Ascending aorta (tissue), 2 donors: ENCODE results near the gene DDX11. TPM values are rescaled to one million over a fixed set of nuclear protein-coding genes. Genes with fewer than 3 reads are reported as not detected.
"Not testable (repeated sequence)": the region's sequence is repeated elsewhere in the genome, so short reads cannot be mapped to it uniquely, and the experiment has no call there.

Experiments used
- DNase-seq, 2 donors: peaks; one replicate each; pipeline ENCODE4 v3.0.0-alpha.2; 2019; ENCODE audit warnings: low spot score in 2 of 2
- H3K27ac ChIP-seq, 2 donors: fragments of 200-600 bp; sonication (generic); one replicate each; pipeline ENCODE4 v1.5.1; 2016 to 2017; ENCODE audit warnings: mild to moderate bottlenecking in 1 of 2
- H3K27me3 ChIP-seq: fragments of 200-600 bp; sonication (generic); one replicate; pipeline ENCODE4 v1.5.1; 2017
- H3K36me3 ChIP-seq, 2 donors: fragments of 200-600 bp; sonication (generic); one replicate each; pipeline ENCODE4 v1.5.1; 2016
- H3K4me1 ChIP-seq, 2 donors: fragments of 200-600 bp; sonication (generic); one replicate each; pipeline ENCODE4 v1.5.1; 2016 to 2017; ENCODE audit warnings: mild to moderate bottlenecking in 1 of 2
- H3K4me3 ChIP-seq, 2 donors: fragments of 200-600 bp; sonication (generic); one replicate each; pipeline ENCODE4 v1.5.1; 2016 to 2017; ENCODE audit warnings: mild to moderate bottlenecking in 1 of 2
- H3K9me3 ChIP-seq, 2 donors: fragments of 200-600 bp; sonication (generic); one replicate each; pipeline ENCODE4 v1.5.1; 2016
- intact Hi-C: fragments of 100-400 bp; cut with DNase I; formaldehyde crosslinking; loops from one replicate; pipeline ENCODE4 v1.15.1; 2023
- total RNA-seq: library from RNA; depleted of rRNA; stranded (reverse); fragments of >200 nt; gene quantifications from one replicate; pipeline ENCODE4 v1.1.0, GENCODE V29; 2016
- TF ChIP-seq, protein P1 (sequence below), 3 experiments: fragments of 200-600 bp in 2 of 3; fragments of 450-650 bp in 1 of 3; sonication (generic) in 2 of 3; IDR thresholded peaks; one replicate each; pipeline ENCODE4 v1.5.1; 2016 to 2019; ENCODE audit warnings: antibody characterized with exemption in 3 of 3, mild to moderate bottlenecking in 1 of 3, moderate library complexity in 1 of 3

The DDX11 gene
- total RNA-seq, 1 donor from 2014 or later = 27.9 TPM

DNA sequence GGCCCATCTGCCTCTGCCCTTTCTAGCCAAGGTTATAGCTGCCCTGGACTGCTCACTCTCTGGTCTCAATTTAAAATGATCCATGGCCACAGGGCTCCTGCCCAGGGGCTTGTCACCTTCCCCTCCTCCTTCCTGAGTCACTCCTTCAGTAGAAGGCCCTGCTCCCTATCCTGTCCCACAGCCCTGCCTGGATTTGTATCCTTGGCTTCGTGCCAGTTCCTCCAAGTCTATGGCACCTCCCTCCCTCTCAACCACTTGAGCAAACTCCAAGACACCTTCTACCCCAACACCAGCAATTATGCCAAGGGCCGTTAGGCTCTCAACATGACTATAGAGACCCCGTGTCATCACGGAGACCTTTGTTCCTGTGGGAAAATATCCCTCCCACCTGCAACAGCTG lies 30.6 kb downstream of the DDX11 start:
- H3K36me3 ChIP-seq, H3K27me3 ChIP-seq, H3K9me3 ChIP-seq, H3K4me3 ChIP-seq, H3K4me1 ChIP-seq, intact Hi-C loops, H3K27ac ChIP-seq, DNase-seq: not testable (repeated sequence)

DNA sequence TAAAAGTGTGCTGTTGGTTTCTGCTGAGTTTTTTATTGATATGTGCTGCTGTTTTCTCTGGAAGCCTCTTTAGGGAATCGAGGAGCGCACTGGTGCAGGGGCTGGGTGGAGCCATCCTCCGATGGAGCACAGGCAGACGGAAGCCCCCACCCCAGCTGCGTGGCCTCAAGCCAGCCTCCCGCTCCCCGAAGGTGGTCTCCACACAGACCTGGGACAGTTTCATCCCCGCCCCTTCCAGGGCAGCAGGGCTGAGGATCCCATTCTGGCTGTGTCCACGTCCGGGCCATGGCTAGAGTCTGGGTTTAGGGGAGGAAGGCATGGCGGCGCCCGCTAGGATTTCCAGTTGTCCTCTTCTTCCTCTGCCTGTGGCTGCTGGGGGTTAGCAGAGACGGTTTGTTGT lies 31.1 kb downstream of the DDX11 start:
- H3K9me3 ChIP-seq, H3K27me3 ChIP-seq, H3K4me1 ChIP-seq, intact Hi-C loops, H3K36me3 ChIP-seq, H3K4me3 ChIP-seq, H3K27ac ChIP-seq, DNase-seq: not testable (repeated sequence)

DNA sequence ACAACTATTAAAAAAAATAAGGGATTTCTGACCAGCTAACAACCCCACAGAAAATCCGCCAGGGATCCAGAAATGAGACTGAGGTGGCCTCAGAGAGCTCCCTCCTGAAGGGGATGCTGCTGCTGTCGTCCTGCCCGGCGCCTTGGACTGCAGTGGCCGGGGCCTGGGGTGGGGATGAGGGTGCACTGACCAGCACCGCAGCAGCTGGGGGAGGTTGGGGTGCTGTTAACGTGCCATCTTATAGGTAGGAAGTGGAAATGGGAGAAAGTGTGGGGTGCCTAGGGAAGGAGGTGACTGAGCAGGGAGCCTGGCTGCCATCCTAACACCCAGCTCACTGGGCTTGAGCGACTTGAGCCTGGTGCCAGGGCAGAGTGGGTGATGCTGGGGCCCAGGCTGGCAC lies 32.0 kb downstream of the DDX11 start:
- no peaks in the 10 kb centered on the region for H3K27me3 ChIP-seq
- DNase-seq = no peak
- TF ChIP-seq, protein P1, sequence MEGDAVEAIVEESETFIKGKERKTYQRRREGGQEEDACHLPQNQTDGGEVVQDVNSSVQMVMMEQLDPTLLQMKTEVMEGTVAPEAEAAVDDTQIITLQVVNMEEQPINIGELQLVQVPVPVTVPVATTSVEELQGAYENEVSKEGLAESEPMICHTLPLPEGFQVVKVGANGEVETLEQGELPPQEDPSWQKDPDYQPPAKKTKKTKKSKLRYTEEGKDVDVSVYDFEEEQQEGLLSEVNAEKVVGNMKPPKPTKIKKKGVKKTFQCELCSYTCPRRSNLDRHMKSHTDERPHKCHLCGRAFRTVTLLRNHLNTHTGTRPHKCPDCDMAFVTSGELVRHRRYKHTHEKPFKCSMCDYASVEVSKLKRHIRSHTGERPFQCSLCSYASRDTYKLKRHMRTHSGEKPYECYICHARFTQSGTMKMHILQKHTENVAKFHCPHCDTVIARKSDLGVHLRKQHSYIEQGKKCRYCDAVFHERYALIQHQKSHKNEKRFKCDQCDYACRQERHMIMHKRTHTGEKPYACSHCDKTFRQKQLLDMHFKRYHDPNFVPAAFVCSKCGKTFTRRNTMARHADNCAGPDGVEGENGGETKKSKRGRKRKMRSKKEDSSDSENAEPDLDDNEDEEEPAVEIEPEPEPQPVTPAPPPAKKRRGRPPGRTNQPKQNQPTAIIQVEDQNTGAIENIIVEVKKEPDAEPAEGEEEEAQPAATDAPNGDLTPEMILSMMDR (IDR thresholded peaks at IDR 0.05) = no peak
- no peak overlapping the region for H3K27ac ChIP-seq
- intact Hi-C loops = no loop called here
- H3K36me3 ChIP-seq = peaks cover 0 to 5% of the 10 kb centered on the region in 2 donors
- H3K4me3 ChIP-seq = no peak overlapping the region
- H3K9me3 ChIP-seq = no peaks in the 10 kb centered on the region
- no peaks in the 10 kb centered on the region for H3K4me1 ChIP-seq

GRCh38 chr12:31106101-31106803 lies 32.6 kb downstream of the DDX11 start:
- Histone ChIP-seq H3K4me3 (no peak overlapping the region), H3K36me3 (no peaks in the 10 kb centered on the region), H3K27me3 (no peaks in the 10 kb centered on the region), H3K4me1 (no peaks in the 10 kb centered on the region), H3K9me3 (no peaks in the 10 kb centered on the region), H3K27ac (no peak overlapping the region)
- TF ChIP-seq, protein P1 (IDR thresholded peaks at IDR 0.05) = no peak
- DNase-seq = no peak
- intact Hi-C loops = no loop called here

DNA sequence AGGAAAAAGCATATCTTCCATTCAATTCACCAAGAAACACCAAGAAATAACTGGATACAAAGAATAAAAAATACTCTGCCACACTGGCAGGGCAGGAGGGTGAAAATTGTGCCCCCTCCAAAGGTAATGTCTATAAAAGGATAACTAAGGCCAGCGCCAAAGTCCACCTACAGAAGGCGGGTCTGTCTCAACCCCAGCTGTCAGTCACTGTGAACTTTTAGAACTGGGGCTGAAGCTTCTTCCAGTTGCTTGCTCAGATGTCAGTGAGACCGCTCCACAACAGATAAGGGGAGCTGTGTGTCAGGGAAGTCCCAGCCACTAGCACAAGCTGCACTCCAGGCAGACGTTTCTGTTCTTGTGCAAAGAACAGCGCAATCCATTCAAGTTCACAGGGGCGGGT lies 36.1 kb downstream of the DDX11 start:
- H3K27me3 ChIP-seq, intact Hi-C loops, H3K27ac ChIP-seq, DNase-seq, H3K4me3 ChIP-seq, H3K4me1 ChIP-seq, H3K36me3 ChIP-seq, H3K9me3 ChIP-seq: not testable (repeated sequence)

DNA sequence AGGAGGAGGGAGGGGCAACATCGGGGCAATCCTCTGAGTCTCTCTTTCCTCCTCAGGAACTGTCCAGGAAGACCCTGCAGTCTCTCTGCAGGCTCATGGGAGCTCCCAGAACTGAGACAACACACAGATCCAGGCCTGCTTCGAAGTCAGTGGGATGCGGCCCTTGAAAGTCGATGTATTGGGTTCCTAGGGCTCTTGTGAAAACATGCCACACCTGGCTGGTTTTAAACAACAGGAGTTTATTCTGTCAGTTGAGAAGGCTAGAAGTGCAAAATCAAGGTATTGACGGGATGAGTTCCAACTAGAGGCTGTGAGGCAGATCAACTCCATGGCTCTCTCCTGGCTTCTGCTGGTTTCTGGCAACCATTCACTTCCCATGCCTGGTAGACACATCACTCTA lies 36.6 kb downstream of the DDX11 start:
- H3K9me3 ChIP-seq, intact Hi-C loops, H3K27ac ChIP-seq, H3K27me3 ChIP-seq, H3K36me3 ChIP-seq, DNase-seq, H3K4me1 ChIP-seq, H3K4me3 ChIP-seq: not testable (repeated sequence)

DNA sequence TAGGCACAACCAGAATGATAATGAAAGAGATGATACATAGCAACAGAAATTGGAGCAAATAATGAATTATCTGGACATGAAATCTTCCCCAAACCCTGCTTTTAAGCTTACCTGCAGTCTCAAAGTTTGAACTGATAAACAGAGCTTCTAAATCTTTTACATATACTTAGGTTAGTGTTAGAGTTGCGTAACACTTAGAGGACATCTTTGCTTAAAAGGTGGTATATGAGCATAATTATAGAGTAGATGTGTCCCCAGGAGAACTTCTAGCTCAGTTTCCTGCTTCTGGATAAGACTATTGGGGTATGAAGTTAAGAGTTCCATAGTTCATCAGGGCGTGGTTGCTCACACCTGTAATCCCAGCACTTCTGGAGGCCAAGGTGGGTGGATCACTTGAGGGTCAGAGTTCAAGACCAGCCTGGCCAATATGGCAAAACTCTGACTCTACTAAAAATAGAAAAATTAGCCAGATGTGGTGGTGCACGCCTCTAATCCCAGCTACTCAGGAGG lies 41.5 kb downstream of the DDX11 start:
- H3K4me3 ChIP-seq, H3K36me3 ChIP-seq, H3K27me3 ChIP-seq, DNase-seq, H3K27ac ChIP-seq, intact Hi-C loops, H3K9me3 ChIP-seq: not testable (repeated sequence)
- H3K4me1 ChIP-seq = peaks cover 0 to 14% of the 10 kb centered on the region in 2 donors

DNA sequence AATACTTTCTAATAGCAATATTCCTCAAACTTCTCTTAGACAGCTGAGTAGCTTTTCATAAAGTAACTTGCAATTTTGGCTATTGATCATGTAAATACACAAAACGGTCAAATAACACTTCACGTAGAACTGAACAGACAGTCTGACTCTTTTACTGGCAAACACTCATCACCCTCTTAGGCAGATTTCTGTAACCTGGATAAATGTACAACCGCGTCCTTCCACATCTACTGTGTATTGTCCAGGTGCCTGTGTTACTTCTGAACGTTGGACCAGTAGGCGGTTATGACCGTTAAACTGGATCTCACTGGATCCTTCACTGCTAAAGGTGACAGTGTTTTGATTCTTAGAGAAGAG lies 43.2 kb downstream of the DDX11 start:
- Histone ChIP-seq H3K4me3 (peak overlapping the region in 1 of 2 donors; percentile 44), H3K4me1 (peaks cover 0 to 14% of the 10 kb centered on the region in 2 donors)
- H3K27ac ChIP-seq, intact Hi-C loops, H3K27me3 ChIP-seq, H3K36me3 ChIP-seq, DNase-seq, H3K9me3 ChIP-seq: not testable (repeated sequence)
